Middle frontal gyrus (tissue), 1 donor: ENCODE measurements around the gene SEPTIN1.

Source experiments
- DNase-seq: peaks from one replicate; pipeline ENCODE4 v3.0.0-alpha.2; 2015; ENCODE audit warnings: low spot score; ENCODE audit errors: extremely low spot score

The SEPTIN1 gene

GRCh38 chr16:30377050-30377811 is 5.1 kb downstream of the SEPTIN1 start:
- DNase-seq, result no peak

GRCh38 chr16:30376461-30376902 is 5.9 kb downstream of the SEPTIN1 start:
- no peak for DNase-seq

GRCh38 chr16:30375864-30376263 is 6.5 kb downstream of the SEPTIN1 start:
- no peak for DNase-seq

GRCh38 chr16:30374538-30374937 is 7.8 kb downstream of the SEPTIN1 start, which contains the start of gene MYL11:
Gene MYL11 (plus strand): TSS chr16:30374802. CDS start chr16:30374858, 56 bp downstream.
- no peak for DNase-seq

GRCh38 chr16:30372725-30373124 is 9.6 kb downstream of the SEPTIN1 start:
- no peak for DNase-seq

GRCh38 chr16:30372038-30372712 is 10.2 kb downstream of the SEPTIN1 start:
- DNase-seq, result no peak

GRCh38 chr16:30371248-30371816 is 11.0 kb downstream of the SEPTIN1 start:
- no peak for DNase-seq

GRCh38 chr16:30370456-30371247 is 11.7 kb downstream of the SEPTIN1 start, which contains the start of gene TBC1D10B:
Gene TBC1D10B (minus strand): TSS chr16:30370494. CDS start chr16:30370183, 311 bp downstream.
- DNase-seq, result peak; percentile 99

- no peak for DNase-seq
Observed at GRCh38 chr16:30369938-30370455, 12.4 kb downstream of the SEPTIN1 start.

- no peak for DNase-seq
Observed at GRCh38 chr16:30369091-30369937, 13.0 kb downstream of the SEPTIN1 start.

- DNase-seq, result no peak
Observed at GRCh38 chr16:30368792-30369090, 13.6 kb downstream of the SEPTIN1 start.

- no peak for DNase-seq
Observed at GRCh38 chr16:30368122-30368791, 14.1 kb downstream of the SEPTIN1 start.

- no peak for DNase-seq
Observed at GRCh38 chr16:30367349-30368009, 14.9 kb downstream of the SEPTIN1 start.

- DNase-seq, result no peak
Observed at GRCh38 chr16:30366511-30366910, 15.8 kb downstream of the SEPTIN1 start.

GRCh38 chr16:30365200-30365599 is 17.2 kb downstream of the SEPTIN1 start:
- no peak for DNase-seq

- DNase-seq, result no peak
Observed at GRCh38 chr16:30361180-30361579, 21.2 kb downstream of the SEPTIN1 start.

GRCh38 chr16:30359871-30360170 is 22.5 kb downstream of the SEPTIN1 start:
- DNase-seq, result no peak

GRCh38 chr16:30358990-30359870 is 23.1 kb downstream of the SEPTIN1 start:
- DNase-seq, result no peak

GRCh38 chr16:30358577-30358936 is 23.8 kb downstream of the SEPTIN1 start:
- no peak for DNase-seq
